GM12864 (cell line): ENCODE results near the gene CERS3.

Source experiments
- DNase-seq: peaks from one replicate; pipeline ENCODE4 v3.0.0-alpha.2; 2011; ENCODE audit warnings: low read depth
- H3K4me3 ChIP-seq: 2 replicates; pipeline ENCODE4 v1.5.1; 2011; ENCODE audit warnings: mild to moderate bottlenecking, low read depth, low read length, control low read depth
- CTCF ChIP-seq: IDR thresholded peaks from 2 replicates; pipeline ENCODE4 v1.5.1; 2011; ENCODE audit warnings: low read depth, mild to moderate bottlenecking, moderate library complexity, low read length, control low read depth, inconsistent platforms; ENCODE audit errors: missing control alignments

The CERS3 gene

GRCh38 chr15:100528833-100529428 lies at the start of gene CERS3:
Gene CERS3, minus strand, starts transcription at chr15:100528950. Its CDS starts 27,101 bp downstream, at chr15:100501849.
- no peak within 1 kb of the TSS for H3K4me3 ChIP-seq
- DNase-seq, result no peak
- TF ChIP-seq CTCF, result no peak

GRCh38 chr15:100573526-100573925 lies 44.8 kb upstream of the CERS3 start:
- DNase-seq, result no peak
- H3K4me3 ChIP-seq, result no peak overlapping the region
- TF ChIP-seq CTCF, result no peak

- H3K4me3 ChIP-seq, result no peak overlapping the region
- TF ChIP-seq CTCF, result no peak
- no peak for DNase-seq
Observed at GRCh38 chr15:100572362-100572983, 43.7 kb upstream of the CERS3 start.

GRCh38 chr15:100571592-100572167 lies 42.9 kb upstream of the CERS3 start:
- TF ChIP-seq CTCF, result no peak
- H3K4me3 ChIP-seq, result no peak overlapping the region
- DNase-seq, result no peak

- H3K4me3 ChIP-seq, result no peak overlapping the region
- TF ChIP-seq CTCF, result no peak
- DNase-seq, result peak; percentile 38
Observed at GRCh38 chr15:100570735-100571313, 42.1 kb upstream of the CERS3 start.

- H3K4me3 ChIP-seq, result no peak overlapping the region
- no peak for TF ChIP-seq CTCF
- DNase-seq, result no peak
Observed at GRCh38 chr15:100570275-100570674, 41.5 kb upstream of the CERS3 start.
